HG03354 (cell line): ENCODE results near the gene SMPD3.

Source experiments
- ATAC-seq: cut with Tn5 transposase; IDR thresholded peaks from one replicate; pipeline ENCODE4 v1.9.1; 2021; ENCODE audit warnings: mild to moderate bottlenecking; ENCODE audit not compliant: unreplicated experiment, poor library complexity, severe bottlenecking

Gene SMPD3

DNA sequence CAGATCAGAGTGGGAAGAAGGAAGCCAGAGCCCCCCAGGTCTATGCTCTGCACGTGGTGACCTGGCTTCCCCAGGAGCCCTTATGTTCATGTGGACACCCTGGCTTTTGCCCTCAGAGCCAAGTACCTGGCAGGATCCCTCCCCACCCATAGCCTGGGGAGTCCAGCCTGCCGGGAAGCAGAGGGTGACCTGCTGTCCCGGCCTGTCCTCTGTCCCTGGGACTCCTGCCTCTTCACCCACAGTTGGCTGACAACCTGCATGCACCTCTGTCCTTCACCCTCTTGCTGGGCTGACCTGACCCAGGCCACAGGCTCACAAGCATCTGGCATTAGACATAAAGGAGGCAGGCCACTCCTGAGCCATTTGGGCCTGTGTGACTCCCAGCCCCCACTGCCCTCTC, 60.2 kb downstream of the SMPD3 start:
- no peak for ATAC-seq

DNA sequence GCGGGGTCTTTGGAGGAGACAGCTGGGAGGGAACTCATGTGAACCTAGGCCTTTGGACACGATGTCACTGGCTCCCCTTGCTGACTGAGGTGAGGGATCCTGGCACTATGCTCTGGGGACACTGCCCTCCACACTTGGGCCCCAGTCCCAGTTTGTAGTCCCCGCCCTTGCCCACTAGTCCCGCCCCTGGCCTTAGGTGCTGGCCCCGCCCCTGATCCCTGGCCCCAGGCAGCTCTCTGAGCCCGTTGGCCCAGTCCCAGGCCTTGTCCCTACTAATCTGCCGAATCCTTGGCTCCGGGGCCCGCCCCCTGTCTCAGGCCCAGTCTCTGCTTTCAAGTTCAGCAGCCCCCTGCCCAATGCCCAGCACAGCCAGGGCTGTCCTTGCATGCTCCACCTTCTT, 61.0 kb downstream of the SMPD3 start:
- ATAC-seq: no peak

DNA sequence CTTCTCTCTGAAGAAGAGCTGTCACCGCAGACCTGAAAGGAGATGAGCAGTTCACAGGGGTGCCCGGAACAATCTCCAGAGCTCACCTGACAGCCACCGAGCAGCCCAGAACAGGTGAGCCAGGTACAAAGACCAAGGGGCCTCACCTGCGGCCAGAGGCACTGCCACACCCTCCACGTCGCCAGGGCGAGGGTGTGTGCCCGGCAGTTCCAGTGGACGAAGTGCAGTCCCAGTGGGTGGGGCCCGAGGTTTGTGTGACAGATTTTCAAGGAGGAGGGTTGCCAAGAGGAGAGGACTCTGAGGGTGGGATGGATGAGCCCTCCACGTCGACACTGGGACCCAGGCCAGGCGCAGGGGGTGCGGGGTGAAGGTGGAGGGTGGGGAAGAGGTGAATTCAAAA, 61.7 kb downstream of the SMPD3 start:
- no peak for ATAC-seq

DNA sequence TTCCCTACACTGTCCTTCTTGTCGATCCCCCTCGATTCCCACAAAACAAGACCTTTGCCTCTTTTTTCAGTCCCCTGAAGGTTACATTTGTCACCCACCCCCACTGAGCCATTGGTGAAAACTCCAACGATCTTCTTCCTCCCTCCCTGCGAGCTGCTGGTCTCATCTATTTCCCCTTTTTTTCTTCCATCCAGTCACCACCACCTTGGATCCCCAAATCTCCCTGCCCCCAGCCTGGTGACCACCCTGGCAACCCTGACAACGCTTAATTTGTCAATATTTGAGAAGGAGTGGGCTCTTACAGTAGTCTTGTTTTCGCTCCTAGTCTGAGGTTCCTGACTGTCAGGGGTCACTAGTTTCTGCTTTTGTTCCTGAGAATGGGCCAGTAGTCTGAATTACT, 62.9 kb downstream of the SMPD3 start:
- no peak for ATAC-seq

DNA sequence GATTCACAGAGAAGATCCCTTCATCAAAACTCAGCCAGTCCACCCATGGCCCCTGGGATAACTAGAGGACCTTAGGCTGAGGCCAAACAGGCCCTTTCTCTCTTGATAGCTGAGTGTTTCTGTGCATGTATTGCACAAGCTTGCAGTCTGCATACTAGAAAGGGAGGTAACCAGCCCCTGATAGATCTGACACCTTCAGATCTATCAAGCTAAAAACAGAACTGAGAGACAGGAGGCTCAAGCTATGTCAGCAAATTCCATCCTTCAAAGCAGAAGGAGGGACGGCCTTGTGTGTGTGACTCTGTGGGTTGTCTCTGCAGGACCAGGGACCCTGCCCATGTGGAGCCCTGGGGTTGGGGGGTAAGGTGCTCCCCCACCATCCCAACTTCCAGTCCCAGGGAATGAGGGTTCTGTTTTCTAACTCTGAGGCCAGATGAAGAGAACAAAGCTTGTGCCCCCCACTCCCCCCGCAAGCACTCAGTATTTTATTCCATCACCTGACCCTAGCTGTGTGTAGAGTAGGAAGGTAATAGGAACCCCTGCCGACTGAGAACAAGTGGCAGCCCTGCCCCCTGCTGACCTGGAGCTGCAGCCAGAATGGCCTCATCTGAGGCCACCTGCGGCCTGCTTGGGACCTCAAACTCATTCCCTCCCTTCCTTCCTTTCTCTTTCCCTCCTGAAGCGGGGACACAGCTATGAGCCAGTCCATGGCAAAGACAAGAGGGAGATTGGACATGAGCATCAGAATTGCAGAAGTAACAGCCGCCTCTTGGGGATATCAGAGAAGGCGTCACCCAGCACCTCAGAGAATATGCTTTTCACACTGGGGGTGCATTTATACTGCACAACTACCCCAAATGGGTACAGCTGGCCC, 63.8 kb downstream of the SMPD3 start:
- no peak for ATAC-seq

DNA sequence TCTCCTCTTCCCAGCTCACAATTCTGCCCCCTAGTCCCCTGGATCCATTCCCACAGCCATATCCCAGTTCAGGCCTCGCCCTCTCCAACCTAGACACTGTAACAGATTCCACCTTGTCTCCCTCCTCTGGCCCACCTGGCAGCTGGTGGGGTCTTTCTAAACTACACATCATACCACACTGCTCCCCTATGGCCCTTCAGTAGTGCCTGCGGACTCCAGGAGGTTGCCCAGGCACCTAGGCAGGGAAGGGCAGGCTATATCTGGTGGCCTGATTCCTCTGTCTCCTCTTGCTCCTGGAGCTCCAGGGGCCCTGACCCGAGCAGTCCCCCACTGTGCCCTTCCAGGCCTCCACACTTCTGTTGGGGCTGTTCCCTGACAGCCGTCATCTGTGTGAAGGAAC, 64.5 kb downstream of the SMPD3 start:
- ATAC-seq: no peak

DNA sequence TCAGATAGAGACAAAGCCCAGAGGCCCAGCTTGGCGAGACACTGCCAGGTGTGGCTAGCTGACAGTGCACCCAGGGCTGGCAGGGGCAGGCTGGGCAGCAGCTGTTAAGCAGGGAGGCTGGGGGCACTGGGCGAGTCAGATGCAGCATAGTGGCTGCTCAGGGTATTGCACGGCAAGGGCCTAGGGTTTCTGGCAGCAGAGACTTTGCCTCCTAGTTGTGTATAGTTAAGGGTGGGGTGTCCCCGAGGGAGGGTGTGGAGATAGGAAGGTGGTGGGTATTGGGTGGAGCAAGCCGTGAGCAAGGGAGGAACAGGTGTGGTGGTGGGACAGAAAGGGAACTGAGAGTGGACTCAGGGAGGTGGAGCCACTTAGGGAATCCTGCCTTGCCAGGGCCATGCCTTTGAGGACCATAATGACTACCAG, 66.0 kb downstream of the SMPD3 start:
- no peak for ATAC-seq

DNA sequence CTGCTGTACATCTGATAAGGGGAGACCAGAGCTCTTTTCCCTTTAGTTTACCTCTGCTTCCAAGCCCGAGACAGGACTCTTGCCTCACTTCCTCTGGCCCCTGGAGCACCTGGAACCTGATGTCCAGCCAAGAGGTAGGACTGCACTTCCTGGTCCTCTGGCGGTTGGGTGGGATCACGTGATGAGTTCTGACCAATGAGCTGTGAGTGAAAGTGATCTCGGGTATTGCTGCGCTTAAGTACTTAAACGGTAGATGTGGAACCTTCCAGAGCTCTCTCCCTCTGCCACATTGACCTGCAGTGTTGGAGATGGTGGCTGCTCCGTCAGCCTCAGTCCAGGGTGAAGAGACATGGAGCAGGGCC, 67.0 kb downstream of the SMPD3 start:
- no peak for ATAC-seq

DNA sequence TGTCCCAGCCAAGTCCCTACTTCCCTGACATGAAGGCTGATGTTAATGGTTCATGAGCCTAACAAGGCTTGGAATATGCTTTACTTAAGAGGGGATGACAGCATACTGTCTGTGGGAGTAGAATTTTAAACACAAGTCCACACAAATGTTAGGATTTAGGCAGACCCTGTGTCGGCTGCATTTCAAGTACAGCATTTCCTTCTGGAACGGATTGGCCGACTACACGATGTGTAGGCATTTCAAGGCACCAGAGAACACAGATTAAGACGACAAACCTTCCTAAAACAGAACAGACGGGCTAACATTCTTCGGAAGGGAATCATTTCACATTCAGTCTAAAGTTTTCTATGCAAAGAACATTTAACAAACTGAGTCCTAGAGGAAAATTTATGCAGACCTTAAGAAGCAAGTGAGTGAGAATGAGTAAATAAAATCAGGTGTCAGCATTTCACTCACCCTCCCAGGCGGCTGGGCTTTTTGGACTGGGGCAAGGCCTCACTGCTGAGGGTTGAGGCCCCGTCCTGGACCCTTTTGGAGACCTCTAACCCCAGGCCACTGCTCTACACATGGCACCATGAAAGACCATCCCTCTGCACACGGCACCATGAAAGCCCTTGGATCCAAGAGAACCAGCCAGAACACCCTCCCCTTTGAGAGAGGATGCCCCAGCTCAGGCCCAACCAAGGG, 67.5 kb downstream of the SMPD3 start:
- no peak for ATAC-seq

DNA sequence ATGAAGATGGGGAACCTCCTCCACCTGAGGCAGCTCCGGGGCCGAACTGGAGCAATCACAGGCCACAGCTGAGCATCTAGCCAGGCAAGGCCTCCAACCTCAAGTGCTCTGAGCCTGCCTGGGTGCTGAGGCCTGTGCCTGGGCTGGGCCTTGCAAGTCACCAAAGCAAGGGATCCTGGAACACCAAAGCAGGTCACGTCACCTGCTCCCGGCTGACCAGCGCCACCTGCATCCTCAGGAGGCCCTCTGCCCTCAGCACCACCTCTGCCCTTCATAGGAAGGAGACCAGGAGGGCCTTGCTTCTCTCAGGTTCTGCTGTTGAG, 68.0 kb downstream of the SMPD3 start:
- no peak for ATAC-seq

DNA sequence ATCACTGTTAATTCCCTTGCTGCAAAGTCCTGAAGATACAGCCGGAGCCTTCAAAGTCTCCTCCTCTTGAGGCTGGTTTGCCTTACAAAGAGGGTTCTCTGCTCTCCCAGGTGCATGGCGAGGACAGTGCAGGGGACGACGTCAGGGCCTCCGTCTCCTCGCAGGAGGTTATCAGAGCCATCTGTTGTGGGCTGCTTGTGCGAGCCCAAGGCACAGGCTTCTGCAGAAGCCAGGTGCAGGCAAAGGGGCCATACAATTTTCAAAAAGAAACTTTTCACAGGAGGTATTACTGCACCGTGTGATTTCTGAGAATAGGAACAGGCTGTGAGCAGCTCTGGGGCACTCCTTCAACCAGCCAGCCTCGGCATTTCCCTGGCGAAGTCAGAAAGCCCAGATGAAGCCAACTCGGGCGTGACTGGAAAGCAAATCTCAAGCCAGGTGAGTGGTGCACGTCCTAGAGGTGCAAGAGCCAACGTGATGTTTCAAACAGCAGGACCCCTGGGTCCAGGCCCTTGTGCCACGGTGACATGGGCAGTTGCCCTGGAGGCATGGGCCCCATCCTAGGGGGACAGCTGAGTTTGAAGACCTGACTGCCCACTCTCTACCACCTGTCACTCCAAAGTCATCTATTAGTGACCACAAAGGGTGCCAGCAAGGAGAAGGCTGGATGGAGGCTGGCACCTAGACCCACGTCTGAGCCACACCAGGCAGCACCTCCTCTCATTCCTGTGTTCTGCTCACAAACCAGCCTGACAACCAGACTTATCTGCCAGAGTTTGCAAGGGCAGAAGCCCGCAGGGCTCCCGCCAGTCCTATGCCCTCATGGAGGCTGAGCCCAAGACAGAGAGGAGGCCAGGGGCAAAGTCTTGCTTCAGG, 68.6 kb downstream of the SMPD3 start:
- ATAC-seq: no peak

DNA sequence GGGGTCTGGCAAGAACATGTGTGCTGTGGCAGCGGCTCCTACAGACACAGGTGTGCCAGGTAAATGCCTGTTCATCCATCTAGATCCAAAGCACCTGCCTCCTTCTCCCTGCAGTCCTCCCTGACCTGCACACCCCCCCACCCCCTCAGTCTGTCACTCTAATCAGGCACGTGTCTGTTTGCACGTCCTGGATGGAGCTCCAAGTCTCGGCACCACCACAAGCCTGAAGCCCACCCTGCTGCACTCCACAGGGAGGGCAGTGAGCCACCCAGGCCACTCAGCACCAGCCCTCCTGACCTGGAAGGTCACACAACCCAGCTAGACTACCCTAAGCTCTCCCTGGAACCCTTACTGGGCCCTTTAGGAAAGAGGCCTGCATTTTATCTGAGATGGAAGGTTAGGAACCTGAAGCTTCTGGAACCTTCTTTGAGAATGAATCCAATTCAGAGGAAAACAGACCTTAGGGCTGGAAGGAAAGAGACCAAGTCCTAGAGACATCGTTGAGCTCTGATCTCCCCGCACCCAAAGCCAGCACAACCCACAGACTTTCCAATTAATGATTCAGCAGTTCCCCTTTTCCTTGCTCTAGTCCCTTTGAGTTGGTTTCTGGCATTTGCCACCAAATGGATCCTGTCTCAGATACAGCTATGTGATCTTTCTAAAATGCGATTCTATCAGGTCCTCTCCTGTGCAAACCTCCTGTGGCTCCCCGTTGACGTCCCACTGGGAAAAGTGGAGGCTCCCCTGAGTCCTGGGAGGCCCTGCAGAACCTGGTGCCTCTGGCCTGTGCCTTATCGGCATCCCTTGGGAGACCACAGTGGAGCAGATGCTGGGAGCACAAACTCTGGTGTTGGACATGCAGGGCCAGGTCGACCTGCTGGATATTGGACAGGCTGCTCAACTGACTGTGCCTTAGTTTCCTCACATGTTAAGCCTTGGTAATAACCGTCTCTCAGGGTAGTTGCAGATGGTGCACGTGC, 69.6 kb downstream of the SMPD3 start:
- ATAC-seq: no peak

DNA sequence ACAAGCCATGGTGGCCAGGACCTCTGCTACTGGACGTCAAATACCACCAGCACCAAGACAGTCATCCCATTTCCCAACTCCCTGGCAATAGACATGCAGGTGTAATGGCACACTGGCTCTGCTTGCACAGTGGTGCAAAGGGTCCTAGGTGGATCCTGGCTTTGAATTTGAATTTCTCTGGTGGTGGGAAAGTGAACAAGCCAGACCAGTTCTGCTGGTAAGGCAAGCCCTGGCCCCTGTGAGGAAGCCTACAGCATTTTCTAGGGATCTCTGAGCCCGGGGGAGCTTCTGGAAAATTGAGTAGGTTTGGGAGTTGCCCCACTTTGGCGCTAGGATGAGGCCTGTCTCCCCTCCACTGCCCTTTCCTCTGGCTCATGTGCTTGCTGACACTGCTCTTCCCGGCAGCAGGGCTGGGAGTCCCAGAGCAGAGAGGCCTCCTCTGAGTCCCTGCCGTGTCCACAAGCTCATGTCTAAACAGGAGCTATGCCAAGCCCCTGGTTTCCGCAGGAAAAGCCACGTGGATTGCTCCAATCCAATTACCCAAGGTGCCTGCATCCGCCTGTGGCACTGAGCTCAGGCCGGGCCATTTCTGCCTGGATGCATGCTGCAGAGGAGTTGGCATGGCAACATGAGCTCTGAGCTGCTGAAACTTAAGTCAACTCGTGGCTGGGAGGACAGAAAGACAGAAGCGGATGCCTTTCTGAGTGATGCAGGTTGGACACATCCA, 70.5 kb downstream of the SMPD3 start:
- no peak for ATAC-seq

DNA sequence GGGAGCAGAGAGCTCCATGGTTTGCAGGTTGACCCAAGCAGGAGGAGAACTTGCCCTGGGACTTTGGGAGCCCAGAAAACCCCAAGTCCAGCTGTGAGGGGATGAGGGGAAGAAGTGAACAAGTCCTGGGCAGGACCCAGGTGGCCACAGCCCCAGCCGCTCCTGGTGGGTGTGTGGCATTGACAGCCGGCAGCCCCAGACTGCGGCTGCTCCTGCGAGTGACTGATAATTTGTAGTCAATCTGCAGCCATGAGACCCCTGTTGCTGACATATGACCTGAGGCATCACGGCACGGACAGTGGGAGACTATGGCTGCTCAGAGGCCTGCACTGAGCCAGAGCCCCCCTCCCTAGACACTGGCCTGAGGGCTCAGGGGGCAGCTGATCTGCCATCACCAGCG, 71.1 kb downstream of the SMPD3 start:
- ATAC-seq: no peak

DNA sequence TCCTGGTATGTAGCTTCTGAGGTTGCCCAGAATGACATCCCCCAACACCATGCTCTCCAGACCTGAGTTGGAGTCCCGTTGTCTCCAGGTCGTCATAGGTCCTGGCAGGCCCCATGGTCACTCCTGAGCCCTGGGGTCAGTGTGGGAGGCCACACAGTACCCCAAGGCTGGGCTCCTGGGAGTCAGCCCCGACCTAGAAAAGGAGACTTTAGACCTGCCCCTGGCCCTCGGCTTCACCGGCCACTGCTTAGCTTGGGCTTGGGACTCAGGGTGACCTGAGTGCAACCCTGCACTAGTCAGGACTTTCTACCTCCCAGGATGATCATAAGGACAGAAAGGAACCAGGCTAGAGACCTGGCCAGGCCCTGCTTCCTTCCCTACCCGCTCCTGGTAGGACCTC, 71.7 kb downstream of the SMPD3 start:
- no peak for ATAC-seq

DNA sequence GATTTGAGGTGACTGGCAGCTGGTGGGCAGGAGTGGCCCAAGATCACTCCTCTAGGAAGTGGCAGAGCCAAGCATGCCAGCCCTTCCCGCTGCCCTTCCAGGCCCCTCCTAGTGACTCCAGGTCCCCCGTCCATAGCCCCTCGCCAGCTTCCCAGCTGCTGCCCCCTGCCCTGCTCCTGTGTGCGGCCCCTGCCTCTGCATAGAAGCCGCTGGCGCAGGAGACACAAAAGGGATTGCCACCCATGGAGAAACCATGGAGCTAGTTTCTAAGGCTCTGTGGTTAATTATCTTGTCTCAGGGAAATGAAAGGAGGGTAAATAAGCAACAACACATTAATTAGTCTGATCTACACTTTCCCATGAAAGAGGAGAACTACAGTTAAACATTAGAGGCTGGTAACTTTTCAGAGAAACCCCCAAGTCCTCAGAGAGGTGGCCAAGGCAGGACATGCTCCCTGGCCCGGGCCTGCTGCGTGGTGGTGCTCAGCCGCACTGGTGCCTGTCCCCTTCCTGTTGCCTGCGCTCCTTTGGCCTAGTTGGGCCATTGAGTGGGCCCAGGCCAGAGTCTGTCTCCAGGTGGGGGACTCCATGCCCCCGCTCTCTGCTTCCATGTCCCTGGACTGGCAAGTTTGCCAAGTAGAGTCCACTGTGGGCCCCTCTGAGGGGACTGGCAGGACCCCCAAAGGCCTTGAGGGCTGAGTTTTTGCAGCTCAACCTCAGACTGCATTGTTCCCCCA, 72.3 kb downstream of the SMPD3 start:
- no peak for ATAC-seq

DNA sequence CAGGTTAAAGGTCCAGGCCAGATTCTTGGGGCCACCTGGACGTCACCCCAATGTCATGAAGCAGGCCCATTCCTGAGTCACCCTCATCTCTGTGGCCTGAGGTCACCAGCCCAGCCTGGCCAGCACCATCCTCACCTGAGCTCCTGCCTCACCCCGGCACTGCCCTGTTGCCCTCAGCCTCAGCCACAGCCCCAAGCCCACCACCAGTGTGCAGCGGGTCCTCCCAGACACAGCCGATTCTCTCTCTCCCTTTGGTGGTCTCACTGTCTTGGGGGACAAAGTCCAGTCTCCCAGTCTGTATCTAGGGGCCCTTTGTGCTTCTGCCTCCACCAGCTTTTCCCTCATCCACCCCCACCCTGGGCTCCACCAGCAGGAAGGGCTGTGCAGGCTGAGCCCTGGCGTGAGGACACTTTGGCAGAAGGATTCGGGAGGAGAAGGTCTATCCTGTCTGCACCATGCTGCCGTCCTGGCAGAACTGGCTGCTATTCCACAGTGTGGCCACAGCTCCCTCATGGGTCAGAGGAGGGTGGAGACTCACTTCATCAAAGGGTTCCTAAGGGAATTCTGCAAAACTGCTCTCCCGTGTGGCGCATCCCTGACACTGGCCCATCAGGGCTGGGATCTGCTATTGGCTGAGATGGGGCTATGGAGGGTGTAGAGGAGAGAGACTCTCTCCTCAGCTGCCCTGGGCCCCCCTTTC, 73.2 kb downstream of the SMPD3 start:
- ATAC-seq: no peak
